ENCODE data around the gene BNC2. TPM values are rescaled to one million over a fixed set of nuclear protein-coding genes. Genes with fewer than 3 reads are reported as not detected.

The BNC2 gene
- total RNA-seq, 1 experiment from 2014 or later = 43.6 TPM

- DNase-seq = peak; percentile 50
- Histone ChIP-seq H2BK5ac (ENCODE audit: insufficient read length, low read length) (no peak overlapping the region), H2BK120ac (ENCODE audit: low read depth, low read length, poor library complexity, severe bottlenecking) (no peak overlapping the region), H4K8ac (replicated peaks; ENCODE audit: insufficient read length, low read depth, low read length) (no peak overlapping the region), H2BK12ac (ENCODE audit: insufficient read length, low read depth, low read length) (no peak overlapping the region), H3K27me3 (ENCODE audit: insufficient read depth, low read length) (no peaks in the 10 kb centered on the region), H3K56ac (ENCODE audit: insufficient read length, low read depth, low read length) (no peak overlapping the region), H3K79me2 (ENCODE audit: insufficient read depth, low read length) (0 out of 2 replicates have a peak, but pooled peaks cover 3% of the 10 kb centered on the region), H4K5ac (ENCODE audit: insufficient read length, low read depth, low read length) (no peak overlapping the region), H2BK20ac (ENCODE audit: low read depth, low read length, poor library complexity, severe bottlenecking) (no peak overlapping the region), H4K20me1 (ENCODE audit: control insufficient read depth, insufficient read depth, insufficient read length) (no peaks in the 10 kb centered on the region), H3K23me2 (ENCODE audit: insufficient read length, low read depth, low read length, poor library complexity, severe bottlenecking) (no peaks in the 10 kb centered on the region), H3K9ac (ENCODE audit: extremely low read depth, insufficient read length, low read length) (no peak overlapping the region), H3T11ph (ENCODE audit: low read length) (no peak overlapping the region), H3K4me1 (ENCODE audit: insufficient read depth, low read length) (peaks cover 10% of the 10 kb centered on the region; the same call in 1 of the 2 replicates), H3K79me1 (ENCODE audit: insufficient read depth, low read depth, low read length, poor library complexity, severe bottlenecking) (no peaks in the 10 kb centered on the region), H3K9me3 (ENCODE audit: control insufficient read depth, low read depth, low read length) (no peaks in the 10 kb centered on the region), H3K4me2 (ENCODE audit: insufficient read depth, insufficient read length, low read length) (peak overlapping the region; percentile 26), H2AFZ (ENCODE audit: low read length) (no peak overlapping the region), H3K27ac (ENCODE audit: insufficient read length, low read depth, low read length) (no peak overlapping the region), H2BK15ac (ENCODE audit: low read depth, low read length) (no peak overlapping the region), H4K91ac (ENCODE audit: insufficient read length, low read depth, low read length) (no peak overlapping the region), H3K23ac (ENCODE audit: insufficient read length, low read depth, low read length) (no peak overlapping the region), H2AK5ac (ENCODE audit: insufficient read length, low read length) (no peak overlapping the region), H3K4ac (ENCODE audit: low read depth, low read length) (no peak overlapping the region), H3K14ac (ENCODE audit: insufficient read depth, low read length) (0 out of 2 replicates have a peak overlapping the region, but pooled peaks have one; percentile 23), H3K18ac (ENCODE audit: insufficient read length, low read depth, low read length) (no peak overlapping the region)
- no peaks in the 10 kb centered on the region for H3K9me3 Mint-ChIP-seq
- H3K36me3 Mint-ChIP-seq (ENCODE audit: insufficient read depth in 1 of 3, low read depth in 3 of 3) = peaks cover 0 to 13% (median under 1%) of the 10 kb centered on the region in 3 experiments; a peak in 2 of 7 replicates
- H3K27me3 Mint-ChIP-seq (ENCODE audit: low read depth) = no peaks in the 10 kb centered on the region
- WGBS (ENCODE audit: extremely low coverage, insufficient read length, low lambda C conversion rate) = no CpG with 5 or more reads among the region's 30 CpGs
- H3K4me1 Mint-ChIP-seq = peaks cover 64% of the 10 kb centered on the region in 2 experiments
- peak overlapping the region; percentile 17 to 64; a peak in 4 of 5 replicates for H3K4me3 Mint-ChIP-seq
- no peak for TF ChIP-seq CTCF (conservative IDR thresholded peaks at IDR 0.05)
- H3K27ac Mint-ChIP-seq = peak overlapping the region; percentile 18 to 75 (median 72); a peak in 4 of 7 replicates
These were observed 41.9 kb downstream of the BNC2 start for GRCh38 chr9:16828340-16829281.

Data from H9 (cell line).